NT2/D1 (cell line): ENCODE measurements around the gene PDZRN3.

Experiments
- SUZ12 ChIP-seq: IDR thresholded peaks from 2 replicates; pipeline ENCODE4 v1.6.1; 2011; ENCODE audit not compliant: insufficient read length, insufficient read depth; ENCODE audit errors: extremely low read depth
- YY1 ChIP-seq: IDR thresholded peaks from 2 replicates; pipeline ENCODE4 v1.6.1; 2011; ENCODE audit not compliant: insufficient read length, insufficient read depth
- ZNF274 ChIP-seq: IDR thresholded peaks from 2 replicates; pipeline ENCODE4 v1.6.1; 2011; ENCODE audit warnings: mild to moderate bottlenecking, low read depth, low read length

DNA sequence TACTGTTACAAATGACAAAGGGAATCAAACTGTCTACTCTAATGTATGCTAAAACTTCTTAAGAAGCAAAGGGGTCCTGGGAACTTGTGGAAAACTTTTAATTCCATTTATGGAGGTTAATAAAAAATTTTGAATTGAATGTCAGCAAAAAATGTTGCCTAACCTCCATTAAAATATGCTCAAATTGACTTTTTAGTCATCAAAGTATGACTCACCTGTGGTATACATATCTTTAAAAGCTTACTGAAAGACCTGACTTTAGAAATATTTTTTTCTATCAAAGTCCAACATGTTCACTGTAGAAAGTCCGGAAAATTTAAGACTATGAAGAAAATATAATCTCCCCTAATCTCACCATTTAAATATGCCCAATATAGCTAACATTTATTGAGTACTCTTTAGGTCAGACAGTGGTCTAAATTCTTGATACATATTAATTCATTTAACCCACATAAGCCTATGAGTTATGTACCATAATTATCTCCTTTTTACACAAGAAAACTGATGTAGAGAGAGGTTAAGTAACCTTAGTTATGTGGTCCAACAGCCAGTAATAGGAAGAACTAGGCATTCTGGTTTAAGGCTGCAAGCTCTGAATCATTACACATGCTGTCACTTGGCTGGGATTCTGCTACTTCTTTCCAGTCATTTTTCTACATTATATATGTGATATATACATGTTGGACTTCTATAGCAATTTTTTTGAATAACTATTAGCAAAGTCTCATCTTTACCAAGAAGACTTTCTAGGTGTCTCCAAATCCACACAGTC is 83.6 kb downstream of the PDZRN3 start:
- no peak for TF ChIP-seq ZNF274
- TF ChIP-seq YY1 = no peak
- no peak for TF ChIP-seq SUZ12
